Spinal cord (tissue), 10 donors: ENCODE measurements around the gene ITPK1. TPM values are rescaled to one million over a fixed set of nuclear protein-coding genes. Genes with fewer than 3 reads are reported as not detected.
"Not testable (repeated sequence)": the region's sequence is repeated elsewhere in the genome, so short reads cannot be mapped to it uniquely, and the experiment has no call there.

ENCODE experiments used
- DNase-seq, 6 donors: peaks; one replicate each; pipeline versions ENCODE4 v3.0.0 to v3.0.0-alpha.2; 2013 to 2015; ENCODE audit warnings: low spot score in 6 of 6, low read depth in 4 of 6
- H3K27ac ChIP-seq: one replicate; pipeline ENCODE4 v1.5.1; 2013; ENCODE audit warnings: low read depth, low read length, control low read depth
- H3K27me3 ChIP-seq: one replicate; pipeline ENCODE4 v1.6.1; 2013; ENCODE audit warnings: low read length; ENCODE audit not compliant: control insufficient read depth, insufficient read depth
- H3K36me3 ChIP-seq: one replicate; pipeline ENCODE4 v1.6.1; 2013; ENCODE audit warnings: low read length; ENCODE audit not compliant: control insufficient read depth, insufficient read depth
- H3K4me1 ChIP-seq: one replicate; pipeline ENCODE4 v1.6.1; 2013; ENCODE audit warnings: low read length; ENCODE audit not compliant: control insufficient read depth, insufficient read depth
- H3K4me3 ChIP-seq: one replicate; pipeline ENCODE4 v1.5.1; 2013; ENCODE audit warnings: low read depth, low read length, control low read depth
- H3K9me3 ChIP-seq: one replicate; pipeline ENCODE4 v1.6.1; 2013; ENCODE audit warnings: low read length; ENCODE audit not compliant: control insufficient read depth, insufficient read depth
- WGBS: methylation state at CpG from one replicate; pipeline ENCODE4 v1.1.5; 2013; ENCODE audit warnings: missing lambda C conversion rate; ENCODE audit not compliant: insufficient coverage; 5-methylcytosine and 5-hydroxymethylcytosine counted together
- long read RNA-seq, 4 donors: transcript quantifications; one replicate each; lab custom pipeline, GENCODE V29; 2026
- polyA plus RNA-seq, 2 donors: library from polyadenylated mRNA; unstranded; fragments of 120-200 nt; gene quantifications; one replicate each; pipeline ENCODE4 v1.2.1, GENCODE V29; 2013; ENCODE audit not compliant: insufficient read length in 2 of 2
- total RNA-seq, 2 donors: library from RNA; depleted of rRNA in 1 of 2; stranded (reverse); fragments of 120-200 nt in 1 of 2; fragments of >200 nt in 1 of 2; gene quantifications; one replicate each; pipeline versions ENCODE4 v1.2.3 to v1.2.4, GENCODE V29; 2013 to 2014
- donor health status: healthy.

Gene ITPK1
- total RNA-seq (10 to 100 TPM; 33.8 to 40.2 TPM), polyA plus RNA-seq (100 to 1,000 TPM; 126 to 147 TPM)
- long read RNA-seq, donor 1, full-length matches to known transcripts: 13 of 25 reads
- long read RNA-seq, donor 1, partial matches to known transcripts: 6 of 25 reads
- long read RNA-seq, donor 1, other reads (novel, unspliced or antisense): 6 of 25 reads
- long read RNA-seq, donor 2, full-length matches to known transcripts: 7 of 12 reads
- long read RNA-seq, donor 2, partial matches to known transcripts: 5 of 12 reads
- long read RNA-seq, donor 2, other reads (novel, unspliced or antisense): 0 of 12 reads
- long read RNA-seq, donor 3, full-length matches to known transcripts: 8 of 8 reads
- long read RNA-seq, donor 3, partial matches to known transcripts: 0 of 8 reads
- long read RNA-seq, donor 3, other reads (novel, unspliced or antisense): 0 of 8 reads
- long read RNA-seq, donor 4, full-length matches to known transcripts: 1 of 1 reads
- long read RNA-seq, donor 4, partial matches to known transcripts: 0 of 1 reads
- long read RNA-seq, donor 4, other reads (novel, unspliced or antisense): 0 of 1 reads

DNA sequence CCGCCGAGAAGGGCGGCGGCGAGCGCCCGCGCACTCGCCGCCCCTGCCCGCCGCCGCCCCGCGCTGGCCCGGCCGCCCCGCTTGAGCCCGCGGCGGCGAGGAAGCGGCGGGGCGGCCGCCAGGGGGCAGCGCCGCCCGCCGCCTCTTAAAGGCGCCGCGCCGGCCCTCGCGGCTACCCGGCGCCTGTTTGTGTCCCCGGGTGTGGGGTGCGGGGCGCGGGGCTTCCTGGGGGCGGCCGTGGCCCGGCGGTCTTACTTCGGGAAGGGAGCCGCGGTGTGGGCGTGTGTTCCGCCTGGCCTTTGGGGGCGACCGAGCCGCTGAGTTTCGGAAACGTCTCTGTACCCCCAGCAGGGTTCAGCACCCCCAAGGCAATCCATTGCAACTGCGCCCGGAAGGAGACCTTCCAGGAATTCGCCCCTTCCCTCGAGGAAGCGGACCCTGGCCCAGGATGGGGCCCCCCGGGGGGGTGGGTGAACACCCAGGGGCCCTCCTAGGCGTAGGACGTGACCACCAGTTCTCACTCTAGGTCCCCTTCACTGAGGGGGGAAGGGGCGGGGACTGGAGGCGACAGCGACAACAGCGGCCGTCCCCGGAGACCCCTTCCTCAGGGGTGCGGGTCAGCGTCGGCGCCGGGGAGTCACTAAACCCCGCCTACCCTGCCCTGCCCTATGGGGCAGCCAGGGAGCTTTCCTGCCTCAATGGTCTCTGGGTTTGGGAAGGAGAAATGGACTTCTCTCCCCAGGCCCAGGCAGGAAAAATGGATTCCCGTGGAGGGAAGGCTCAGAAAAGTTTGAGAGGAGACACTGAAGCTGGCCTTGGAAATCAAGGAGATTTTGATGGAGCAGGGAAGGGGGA, at the start of gene ITPK1:
TSS of gene ITPK1 (minus strand) at position 105 of the 855 bp plus-strand sequence. CDS start 762 bp downstream, outside the sequence.
- no peaks in the 10 kb centered on the region for H3K36me3 ChIP-seq
- 0% methylated on average over 70 of the region's 77 CpGs for WGBS
- H3K27ac ChIP-seq: peak within 1 kb of the TSS; percentile 82
- peaks cover 40% of the 10 kb centered on the region for H3K4me1 ChIP-seq
- DNase-seq: peak in 3 of 6 donors; percentile 46 to 86 (median 80)
- no peaks in the 10 kb centered on the region for H3K27me3 ChIP-seq
- H3K4me3 ChIP-seq: peak within 1 kb of the TSS; percentile 62
- H3K9me3 ChIP-seq: no peaks in the 10 kb centered on the region

GRCh38 chr14:93163564-93163963, 47.8 kb upstream of the ITPK1 start:
- no peaks in the 10 kb centered on the region for H3K36me3 ChIP-seq
- WGBS: no CpG with 5 or more reads among the region's 5 CpGs
- no peak overlapping the region for H3K27ac ChIP-seq
- H3K27me3 ChIP-seq: no peaks in the 10 kb centered on the region
- H3K4me3 ChIP-seq: no peak overlapping the region
- H3K9me3 ChIP-seq: no peaks in the 10 kb centered on the region
- DNase-seq: no peak
- no peaks in the 10 kb centered on the region for H3K4me1 ChIP-seq

DNA sequence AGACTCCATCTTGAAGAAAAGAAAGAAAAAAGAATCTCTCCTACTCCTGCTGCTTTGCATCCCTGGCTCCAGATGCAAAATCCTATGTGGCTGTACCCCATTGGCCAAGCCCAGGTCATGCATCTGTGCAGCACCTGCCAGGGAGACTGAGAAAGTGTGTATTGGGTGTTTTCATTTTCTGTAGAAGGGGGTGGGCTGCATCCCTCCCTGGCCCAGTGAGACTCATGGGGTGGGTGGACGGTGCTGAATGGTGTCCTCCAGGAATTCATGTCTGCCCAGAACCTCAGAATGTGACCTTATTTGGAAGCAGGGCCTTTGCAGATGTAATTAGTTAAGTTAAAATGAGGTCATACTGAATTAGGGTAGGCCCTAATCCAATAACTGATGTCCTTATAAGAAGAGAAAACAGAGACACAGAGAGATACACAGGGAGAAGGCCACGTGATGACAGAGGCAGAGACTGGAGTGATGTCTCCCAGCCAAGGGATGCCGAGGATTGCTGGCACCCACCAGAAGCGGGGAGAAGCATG, 45.8 kb upstream of the ITPK1 start:
- Histone ChIP-seq H3K36me3 (no peaks in the 10 kb centered on the region), H3K27ac (no peak overlapping the region), H3K4me1 (no peaks in the 10 kb centered on the region), H3K9me3 (no peaks in the 10 kb centered on the region), H3K4me3 (no peak overlapping the region), H3K27me3 (no peaks in the 10 kb centered on the region)
- no peak for DNase-seq
- 74% methylated on average over 4 of the region's 4 CpGs for WGBS

DNA sequence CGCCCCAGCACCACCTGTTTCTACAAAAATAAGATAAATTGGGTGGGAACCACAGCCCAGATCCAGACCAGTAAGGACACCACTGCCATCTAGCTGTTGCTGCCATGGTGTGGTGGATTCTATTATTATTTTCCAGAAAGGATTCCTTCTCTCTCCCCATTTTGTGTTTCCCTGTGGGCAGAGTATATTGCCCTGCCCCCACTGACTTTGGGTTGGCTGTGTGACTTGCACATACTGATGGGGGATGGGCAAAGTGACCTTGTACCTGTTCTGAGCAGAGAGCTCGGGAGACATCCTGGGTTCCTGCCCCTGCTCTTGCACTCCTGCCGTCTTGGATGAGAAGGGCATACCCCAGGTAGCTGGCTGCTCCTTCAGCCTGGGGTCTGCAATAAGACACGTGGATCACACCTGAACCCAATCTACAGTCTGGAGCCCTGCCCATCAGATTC, 44.7 kb upstream of the ITPK1 start:
- WGBS: 46% methylated on average over 3 of the region's 4 CpGs

DNA sequence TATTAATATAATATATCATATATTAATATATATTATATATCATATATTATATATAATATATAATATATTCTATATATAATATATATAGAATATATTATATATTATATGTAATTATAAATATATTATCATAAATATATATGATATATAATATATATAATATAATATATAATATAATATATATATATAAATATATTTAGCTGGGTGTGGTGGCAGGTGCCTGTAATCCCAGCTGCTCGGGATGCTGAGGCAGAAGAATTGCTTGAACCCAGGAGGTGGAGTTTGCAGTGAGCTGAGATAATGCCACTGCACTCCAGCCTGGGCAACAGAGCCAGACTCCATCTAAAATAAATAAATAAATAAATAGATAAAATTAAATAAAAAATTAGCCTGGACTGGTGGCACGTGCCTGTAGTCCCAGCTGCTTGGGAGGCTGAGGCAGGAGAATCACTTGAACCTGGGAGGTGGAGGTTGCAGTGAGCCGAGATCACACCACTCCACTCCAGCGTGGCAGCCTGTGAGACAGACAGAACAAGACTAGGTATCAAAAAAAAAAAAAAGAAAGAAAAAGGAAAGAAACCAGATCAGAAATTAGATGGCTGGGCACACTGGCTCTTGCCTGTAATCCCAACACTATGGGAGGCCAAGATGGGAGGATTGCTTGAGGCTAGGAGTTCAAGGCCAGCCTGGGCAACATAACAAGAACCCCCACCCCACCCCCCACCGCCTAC, 44.1 kb upstream of the ITPK1 start:
- not testable (repeated sequence) for H3K4me1 ChIP-seq, H3K27ac ChIP-seq, H3K4me3 ChIP-seq, DNase-seq, H3K9me3 ChIP-seq, H3K36me3 ChIP-seq, H3K27me3 ChIP-seq
- no CpG with 5 or more reads among the region's 5 CpGs for WGBS

More for the DNA sequence above, 44.7 kb upstream of the ITPK1 start:
- Histone ChIP-seq H3K27ac (no peak overlapping the region), H3K4me1 (no peaks in the 10 kb centered on the region), H3K9me3 (no peaks in the 10 kb centered on the region), H3K27me3 (no peaks in the 10 kb centered on the region), H3K36me3 (no peaks in the 10 kb centered on the region), H3K4me3 (no peak overlapping the region)
- DNase-seq: peak in 1 of 6 donors; percentile 31

- whole genome bisulfite sequencing: 100% methylated on average over 2 of the region's 7 CpGs
- not testable (repeated sequence) for H3K27me3 ChIP-seq, H3K27ac ChIP-seq, H3K4me1 ChIP-seq, DNase-seq, H3K9me3 ChIP-seq, H3K36me3 ChIP-seq, H3K4me3 ChIP-seq
These were observed 42.6 kb upstream of the ITPK1 start for GRCh38 chr14:93158349-93158748.

- no peak overlapping the region for H3K27ac ChIP-seq
- no peaks in the 10 kb centered on the region for H3K36me3 ChIP-seq
- 74% methylated on average over 6 of the region's 8 CpGs for WGBS
- no peaks in the 10 kb centered on the region for H3K27me3 ChIP-seq
- no peak overlapping the region for H3K4me3 ChIP-seq
- no peaks in the 10 kb centered on the region for H3K4me1 ChIP-seq
- no peak for DNase-seq
- no peaks in the 10 kb centered on the region for H3K9me3 ChIP-seq
These were observed 41.1 kb upstream of the ITPK1 start for GRCh38 chr14:93156693-93157369.

- WGBS: no CpG with 5 or more reads among the region's 2 CpGs
- DNase-seq: no peak
- no peaks in the 10 kb centered on the region for H3K9me3 ChIP-seq
- H3K4me1 ChIP-seq: peaks cover under 1% of the 10 kb centered on the region
- H3K27ac ChIP-seq: no peak overlapping the region
- no peaks in the 10 kb centered on the region for H3K36me3 ChIP-seq
- no peaks in the 10 kb centered on the region for H3K27me3 ChIP-seq
- no peak overlapping the region for H3K4me3 ChIP-seq
These were observed 39.9 kb upstream of the ITPK1 start for GRCh38 chr14:93155667-93156066.
